NK-92 treated with Interleukin-12 subunit alpha and Interleukin-12 subunit beta, amount 100 ng/mL, for 24 hours (cell line): ENCODE results near the gene CCL16.

ENCODE experiments used
- DNase-seq: peaks from one replicate; lab custom pipeline; 2025; lab: John Stamatoyannopoulos, UW

Gene CCL16

DNA sequence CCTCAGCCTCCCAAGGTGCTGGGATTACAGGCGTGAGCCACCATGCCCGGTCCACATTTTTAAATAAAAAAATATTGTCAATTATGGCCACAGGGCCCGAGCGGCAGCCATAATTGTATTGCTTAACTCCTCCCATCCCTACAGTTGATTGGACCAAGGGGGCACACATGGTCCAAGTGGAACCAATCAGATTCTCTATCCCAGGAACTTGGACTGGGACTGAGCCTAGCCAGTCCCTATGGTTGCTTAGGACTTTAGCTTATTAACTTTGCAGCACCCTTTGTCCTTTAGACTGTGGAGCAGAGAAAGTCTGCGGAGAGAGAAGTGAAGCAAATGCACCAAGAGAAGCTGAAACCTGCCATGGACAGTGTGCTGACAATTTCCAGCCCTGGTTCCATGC is 45.2 kb downstream of the CCL16 start:
- DNase-seq = no peak

DNA sequence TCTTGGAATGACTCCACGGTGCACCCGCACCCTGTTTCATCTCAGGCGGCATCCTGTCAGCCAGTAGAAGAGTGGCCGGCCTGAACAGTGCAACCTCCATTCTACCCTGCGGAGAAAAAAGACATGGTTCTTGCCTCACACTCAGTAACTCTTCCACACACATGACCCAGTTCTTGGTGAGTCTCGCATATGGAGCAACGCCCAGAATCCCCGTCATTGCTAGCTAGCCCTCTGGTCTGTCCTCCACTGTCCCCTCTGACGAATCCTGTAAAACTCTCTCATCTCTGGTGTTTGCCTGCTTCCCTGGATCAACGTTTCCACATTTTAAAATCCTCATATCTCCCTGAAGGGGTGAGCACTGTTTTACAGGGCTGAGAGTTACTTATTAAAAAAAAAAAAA is 46.5 kb downstream of the CCL16 start:
- no peak for DNase-seq

DNA sequence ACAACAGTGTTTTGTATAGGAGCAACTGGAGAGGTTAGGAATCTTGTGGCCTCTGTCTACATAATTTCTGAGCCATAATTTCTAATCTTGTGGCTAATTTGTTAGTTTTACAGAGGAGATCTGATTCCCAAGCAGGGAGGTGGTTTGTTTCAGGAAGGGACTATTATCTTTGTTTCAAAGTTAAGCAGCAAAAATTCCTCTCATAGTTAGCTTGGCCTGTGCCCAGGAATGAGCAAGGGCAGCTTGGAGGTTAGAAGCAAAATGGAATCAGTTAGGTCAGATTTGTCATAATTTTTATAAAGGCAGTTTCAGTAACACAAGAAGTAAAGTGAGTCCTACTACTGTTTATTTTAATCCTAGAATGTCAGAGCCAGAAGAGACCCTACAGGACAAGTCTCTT is 48.7 kb downstream of the CCL16 start:
- no peak for DNase-seq

DNA sequence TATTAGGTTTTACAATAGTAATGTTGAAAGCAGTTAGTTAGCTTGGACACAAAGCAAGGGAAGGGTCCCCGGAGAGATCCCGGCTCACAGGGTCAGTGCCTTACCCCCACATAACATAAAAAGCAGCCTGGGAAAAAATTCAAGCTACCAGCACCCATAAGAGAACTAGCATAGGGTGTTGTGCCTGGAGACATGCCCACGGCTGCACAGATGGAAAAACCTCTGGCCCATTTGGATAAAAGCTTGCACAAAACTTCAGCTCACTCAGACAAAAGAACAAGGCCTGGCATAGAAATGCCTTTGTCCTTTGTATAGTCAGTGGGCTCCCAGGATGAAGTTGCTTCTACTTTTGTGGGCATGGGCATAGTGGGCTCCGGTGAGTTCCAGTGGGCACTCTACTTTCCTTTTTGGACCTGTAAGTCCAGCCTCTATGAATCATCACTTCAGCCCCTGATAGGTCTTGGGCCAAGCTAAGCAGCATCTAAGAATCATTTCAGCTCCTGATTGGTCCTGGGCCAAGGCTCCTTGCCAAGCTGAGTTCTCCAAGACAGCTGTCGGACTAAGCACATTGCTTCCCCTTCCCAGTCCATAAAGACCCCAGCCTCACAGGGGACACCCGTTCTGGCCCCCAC is 49.4 kb downstream of the CCL16 start:
- DNase-seq = no peak

DNA sequence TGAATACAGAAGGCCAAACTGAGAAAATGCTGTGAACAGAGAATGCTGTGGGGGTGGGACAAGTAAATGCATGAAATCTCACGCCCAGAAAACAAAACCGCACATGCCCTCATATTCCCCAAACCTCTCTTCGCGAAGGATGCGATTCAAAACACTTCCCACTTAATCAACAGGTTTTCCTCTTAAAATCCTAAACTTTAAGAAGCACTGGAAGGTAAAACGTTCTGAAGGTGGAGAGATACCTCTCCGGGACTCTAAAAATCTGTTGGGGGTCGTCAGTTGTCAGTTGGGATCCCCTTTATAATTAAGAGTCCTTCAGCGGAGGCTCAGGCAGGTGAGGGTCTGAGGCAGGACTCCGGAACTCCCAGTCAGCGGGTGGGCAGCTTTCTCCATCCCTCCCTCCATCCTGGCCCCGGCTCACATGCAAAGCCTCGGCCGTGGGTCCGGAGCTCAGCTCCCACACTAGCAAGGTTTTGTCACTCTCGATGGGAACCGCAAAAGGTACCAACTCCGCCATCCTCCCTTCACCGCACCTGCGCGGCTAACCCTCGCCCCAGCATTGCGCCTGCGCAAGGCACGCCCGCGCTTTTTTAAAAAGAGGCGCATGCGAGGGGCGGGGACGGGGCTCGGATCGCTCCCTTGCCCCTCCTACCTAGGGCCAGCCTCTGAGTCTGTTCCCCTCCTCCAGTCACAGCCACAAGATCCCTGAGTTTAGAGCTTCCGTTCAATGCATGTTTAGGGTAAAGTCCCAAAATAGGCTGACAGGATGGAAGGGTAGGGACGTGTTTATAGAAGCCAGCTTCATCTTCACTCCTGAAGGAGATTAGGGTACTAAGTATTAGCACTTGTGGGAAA is 50.9 kb downstream of the CCL16 start, which contains the start of gene RDM1:
RDM1 (minus strand) TSS at position 563 of the 855 bp plus-strand sequence; CDS start at position 517, 46 bp downstream.
- peak; percentile 90 for DNase-seq

DNA sequence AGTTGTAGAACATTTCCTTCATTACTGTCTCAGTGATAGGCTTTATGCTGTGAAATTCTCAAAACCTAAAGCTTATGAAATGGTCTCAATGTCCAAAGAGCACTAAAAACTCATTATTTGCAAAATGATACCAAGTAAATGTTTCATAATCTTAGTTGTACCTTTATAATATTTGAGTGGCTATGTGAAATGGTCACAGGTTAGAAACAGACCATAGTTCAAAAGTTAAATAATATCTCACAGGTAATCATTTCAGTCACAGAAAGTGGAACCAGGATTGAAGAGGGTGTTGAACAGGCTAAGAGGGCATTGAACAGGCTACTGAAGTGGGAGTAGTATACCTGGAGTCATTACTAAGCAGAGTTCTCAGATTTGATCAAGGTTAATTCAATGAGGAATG is 53.6 kb downstream of the CCL16 start:
- DNase-seq = no peak
